PC-3 (cell line): Measurements from ENCODE around the gene MXI1. TPM values are rescaled to one million over a fixed set of nuclear protein-coding genes. Genes with fewer than 3 reads are reported as not detected.

Source experiments
- ATAC-seq: fragments of 200-7000 bp; cut with Tn5 transposase; 2 replicates; pipeline ENCODE4 v1.9.1; 2020; ENCODE audit warnings: mild to moderate bottlenecking, moderate library complexity
- BruUV-seq: library from RNA; stranded (reverse); fragments of 400-500 nt; replicated peaks from 2 replicates; lab custom pipeline; 2021; lab: Mats Ljungman, UMichigan
- CTCF ChIA-PET: fragments of 300-600 bp; sonication (Branson Sonifier 250); formaldehyde crosslinking; loops from one replicate; lab custom pipeline; 2022; ENCODE audit warnings: antibody characterized with exemption; lab: Charles Lee
- POLR2A ChIA-PET: fragments of 300-600 bp; sonication (Branson Sonifier 250); formaldehyde crosslinking; loops from one replicate; lab custom pipeline; 2022; ENCODE audit warnings: antibody characterized with exemption; ENCODE audit not compliant: unreplicated experiment; lab: Charles Lee
- DNase-seq: peaks from one replicate; pipeline ENCODE4 v3.0.0-alpha.2; 2015
- H2AFZ ChIP-seq: fragments of 300-600 bp; sonication (generic); 2 replicates; pipeline ENCODE4 v1.6.0; 2016; ENCODE audit warnings: antibody characterized with exemption, low read length
- H3F3A ChIP-seq: fragments of 300-600 bp; sonication (generic); one replicate; pipeline ENCODE4 v1.6.0; 2017; ENCODE audit warnings: antibody characterized with exemption, low read length, control low read depth, mild to moderate bottlenecking; ENCODE audit not compliant: unreplicated experiment
- H3K27ac ChIP-seq: fragments of 300-600 bp; sonication (generic); 2 replicates; pipeline ENCODE4 v1.5.1; 2016; ENCODE audit warnings: mild to moderate bottlenecking, low read length
- H3K27me3 ChIP-seq: fragments of 300-600 bp; sonication (generic); 2 replicates; pipeline ENCODE4 v1.6.1; 2016; ENCODE audit warnings: low read length, mixed read lengths
- H3K36me3 ChIP-seq: fragments of 300-600 bp; sonication (generic); 2 replicates; pipeline ENCODE4 v1.6.1; 2016; ENCODE audit warnings: low read depth, mixed run types, low read length, mixed read lengths
- H3K4me1 ChIP-seq: fragments of 300-600 bp; sonication (generic); 2 replicates; pipeline ENCODE4 v1.5.1; 2016; ENCODE audit warnings: low read length; ENCODE audit not compliant: insufficient read depth
- H3K4me2 ChIP-seq: fragments of 300-600 bp; sonication (generic); 2 replicates; pipeline ENCODE4 v1.6.0; 2016; ENCODE audit warnings: low read length
- H3K4me3 ChIP-seq: fragments of 300-600 bp; sonication (generic); 2 replicates; pipeline ENCODE4 v1.5.1; 2016; ENCODE audit warnings: mild to moderate bottlenecking, low read length, mixed read lengths
- H3K79me2 ChIP-seq: fragments of 300-600 bp; sonication (generic); 2 replicates; pipeline ENCODE4 v1.6.1; 2017; ENCODE audit warnings: low read length, mixed read lengths
- H3K9ac ChIP-seq: fragments of 300-600 bp; sonication (generic); 2 replicates; pipeline ENCODE4 v1.6.0; 2016; ENCODE audit warnings: mild to moderate bottlenecking, low read length
- H3K9me2 ChIP-seq: fragments of 300-600 bp; sonication (generic); replicated peaks from 2 replicates; pipeline ENCODE4 v1.6.1; 2016; ENCODE audit warnings: mixed run types, low read length, mixed read lengths
- H3K9me3 ChIP-seq: fragments of 300-600 bp; sonication (generic); 2 replicates; pipeline ENCODE4 v1.6.1; 2016; ENCODE audit warnings: low read length, mixed read lengths
- H4K20me1 ChIP-seq: fragments of 300-600 bp; sonication (generic); 2 replicates; pipeline ENCODE4 v1.6.1; 2016; ENCODE audit warnings: low read length, mixed read lengths
- EZH2 ChIP-seq: fragments of 300-600 bp; sonication (generic); IDR thresholded peaks from one replicate; pipeline ENCODE4 v1.6.1; 2017; ENCODE audit warnings: antibody characterized with exemption, mild to moderate bottlenecking, low read length; ENCODE audit not compliant: unreplicated experiment
- EZH2phosphoT487 ChIP-seq: fragments of 300-600 bp; sonication (generic); IDR thresholded peaks from 2 replicates; pipeline ENCODE4 v1.6.1; 2018; ENCODE audit warnings: mild to moderate bottlenecking, antibody characterized with exemption, low read length, borderline replicate concordance
- intact Hi-C: fragments of 100-400 bp; cut with micrococcal nuclease; formaldehyde crosslinking; loops from 2 replicates; pipeline ENCODE4 v1.9.0; 2023
- total RNA-seq: library from RNA; depleted of rRNA; stranded (reverse); fragments of >200 nt; gene quantifications from 2 replicates; pipeline ENCODE4 v1.2.3, GENCODE V29; 2014
- TF ChIP-seq, protein P1 (sequence below): fragments of 300-600 bp; sonication (generic); conservative IDR thresholded peaks from 2 replicates; pipeline ENCODE4 v1.5.1; 2017; ENCODE audit warnings: antibody characterized with exemption, low read depth, mild to moderate bottlenecking, low read length

The MXI1 gene
- total RNA-seq, 1 experiment from 2014 or later, result 18.0 TPM

DNA sequence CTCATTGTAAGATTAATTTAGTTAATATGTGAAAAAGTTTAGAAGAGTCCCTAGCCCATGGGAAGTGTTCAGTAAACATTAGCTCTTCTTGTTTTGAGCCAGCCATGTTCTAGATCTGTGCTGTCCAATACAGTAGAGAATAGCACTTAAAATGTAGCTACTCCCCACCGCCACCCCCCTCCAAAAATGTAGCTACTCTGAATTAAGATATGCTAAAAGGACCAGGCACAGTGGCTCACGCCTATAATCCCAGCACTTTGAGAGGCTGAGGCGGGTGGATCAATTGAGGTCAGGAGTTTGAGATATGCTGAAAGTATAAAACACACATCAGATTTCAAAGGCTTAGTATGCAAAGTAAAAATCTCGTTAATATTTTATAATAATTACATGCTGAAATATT is 47.3 kb upstream of the MXI1 start:
- CTCF ChIA-PET, result no interaction called here
- H3K9me3 ChIP-seq, result no peaks in the 10 kb centered on the region
- DNase-seq (no peak), ATAC-seq (no peak)
- H3K36me3 ChIP-seq, result no peaks in the 10 kb centered on the region
- POLR2A ChIA-PET, result no interaction called here
- no peak overlapping the region for H3K9ac ChIP-seq
- H3K27ac ChIP-seq, result no peak overlapping the region
- H3K4me3 ChIP-seq, result no peak overlapping the region
- H3K4me1 ChIP-seq, result no peaks in the 10 kb centered on the region
- H3K9me2 ChIP-seq, result no peaks in the 10 kb centered on the region
- H2AFZ ChIP-seq, result no peak overlapping the region
- no peaks in the 10 kb centered on the region for H3K27me3 ChIP-seq
- intact Hi-C loops, result no loop called here
- no peaks in the 10 kb centered on the region for H3K79me2 ChIP-seq
- H3F3A ChIP-seq, result no peaks in the 10 kb centered on the region
- TF ChIP-seq EZH2 (no peak), EZH2phosphoT487 (no peak)
- TF ChIP-seq, protein P1, sequence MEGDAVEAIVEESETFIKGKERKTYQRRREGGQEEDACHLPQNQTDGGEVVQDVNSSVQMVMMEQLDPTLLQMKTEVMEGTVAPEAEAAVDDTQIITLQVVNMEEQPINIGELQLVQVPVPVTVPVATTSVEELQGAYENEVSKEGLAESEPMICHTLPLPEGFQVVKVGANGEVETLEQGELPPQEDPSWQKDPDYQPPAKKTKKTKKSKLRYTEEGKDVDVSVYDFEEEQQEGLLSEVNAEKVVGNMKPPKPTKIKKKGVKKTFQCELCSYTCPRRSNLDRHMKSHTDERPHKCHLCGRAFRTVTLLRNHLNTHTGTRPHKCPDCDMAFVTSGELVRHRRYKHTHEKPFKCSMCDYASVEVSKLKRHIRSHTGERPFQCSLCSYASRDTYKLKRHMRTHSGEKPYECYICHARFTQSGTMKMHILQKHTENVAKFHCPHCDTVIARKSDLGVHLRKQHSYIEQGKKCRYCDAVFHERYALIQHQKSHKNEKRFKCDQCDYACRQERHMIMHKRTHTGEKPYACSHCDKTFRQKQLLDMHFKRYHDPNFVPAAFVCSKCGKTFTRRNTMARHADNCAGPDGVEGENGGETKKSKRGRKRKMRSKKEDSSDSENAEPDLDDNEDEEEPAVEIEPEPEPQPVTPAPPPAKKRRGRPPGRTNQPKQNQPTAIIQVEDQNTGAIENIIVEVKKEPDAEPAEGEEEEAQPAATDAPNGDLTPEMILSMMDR, result no peak
- no TSS peak for BruUV-seq
- H3K4me2 ChIP-seq, result no peak overlapping the region
- no peaks in the 10 kb centered on the region for H4K20me1 ChIP-seq

DNA sequence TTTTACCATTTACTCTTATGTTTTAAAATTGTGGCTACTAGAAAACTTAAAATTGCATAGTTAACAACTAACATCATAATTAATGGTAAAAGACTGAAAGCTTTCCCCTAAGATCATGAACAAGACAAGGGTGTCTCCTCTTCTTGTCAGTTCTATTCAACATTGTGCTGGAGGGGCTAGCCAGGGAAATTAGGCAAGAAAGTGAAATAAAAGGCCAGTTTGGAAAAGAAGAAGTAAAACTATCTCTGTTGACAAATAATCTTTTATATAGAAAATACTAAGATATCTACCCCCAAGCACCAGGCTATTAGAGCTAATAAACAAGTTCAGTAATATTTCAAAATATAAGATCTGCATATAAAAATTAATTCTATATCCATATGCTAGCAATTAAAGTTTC is 46.9 kb upstream of the MXI1 start:
- no peaks in the 10 kb centered on the region for H3K36me3 ChIP-seq
- H3K27me3 ChIP-seq, result no peaks in the 10 kb centered on the region
- no peaks in the 10 kb centered on the region for H3F3A ChIP-seq
- H3K4me2 ChIP-seq, result no peak overlapping the region
- H3K4me3 ChIP-seq, result no peak overlapping the region
- no peak overlapping the region for H2AFZ ChIP-seq
- no peaks in the 10 kb centered on the region for H3K9me2 ChIP-seq
- H4K20me1 ChIP-seq, result no peaks in the 10 kb centered on the region
- H3K9ac ChIP-seq, result no peak overlapping the region
- H3K9me3 ChIP-seq, result no peaks in the 10 kb centered on the region
- ChIA-PET POLR2A (no interaction called here), CTCF (no interaction called here)
- no peak for DNase-seq
- TF ChIP-seq, protein P1, result no peak
- TF ChIP-seq EZH2 (no peak), EZH2phosphoT487 (no peak)
- H3K79me2 ChIP-seq, result no peaks in the 10 kb centered on the region
- ATAC-seq, result no peak
- no TSS peak for BruUV-seq
- intact Hi-C loops, result no loop called here
- H3K27ac ChIP-seq, result no peak overlapping the region
- no peaks in the 10 kb centered on the region for H3K4me1 ChIP-seq

DNA sequence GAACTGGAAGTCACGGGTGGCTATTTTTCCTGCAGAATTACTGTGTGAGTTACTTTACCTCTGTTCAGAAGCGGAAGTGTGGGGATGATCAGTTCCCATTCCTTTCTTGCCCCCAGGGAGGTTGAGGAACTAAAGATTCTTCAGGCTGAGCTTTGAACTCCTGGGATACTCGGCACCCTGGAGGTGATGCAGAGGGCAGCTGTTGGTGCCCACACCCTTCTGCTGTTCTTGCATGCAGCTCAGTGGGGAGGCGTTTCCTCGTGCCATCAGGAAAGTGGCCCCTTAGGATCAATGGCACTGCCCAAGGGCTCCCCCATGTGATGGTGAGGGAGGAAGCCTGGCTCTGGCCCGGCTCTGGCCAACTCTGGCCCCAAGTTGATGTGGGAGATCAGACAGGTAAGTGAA is 44.7 kb upstream of the MXI1 start:
- BruUV-seq, result no TSS peak
- no peaks in the 10 kb centered on the region for H3K27me3 ChIP-seq
- H3F3A ChIP-seq, result no peaks in the 10 kb centered on the region
- no peak overlapping the region for H2AFZ ChIP-seq
- H3K9me3 ChIP-seq, result no peaks in the 10 kb centered on the region
- intact Hi-C loops, result no loop called here
- no peaks in the 10 kb centered on the region for H3K36me3 ChIP-seq
- ChIA-PET POLR2A (no interaction called here), CTCF (no interaction called here)
- no peaks in the 10 kb centered on the region for H3K9me2 ChIP-seq
- H4K20me1 ChIP-seq, result no peaks in the 10 kb centered on the region
- DNase-seq (no peak), ATAC-seq (no peak)
- no peak overlapping the region for H3K4me2 ChIP-seq
- H3K4me1 ChIP-seq, result no peaks in the 10 kb centered on the region
- H3K9ac ChIP-seq, result no peak overlapping the region
- TF ChIP-seq, protein P1, result no peak
- TF ChIP-seq EZH2 (no peak), EZH2phosphoT487 (no peak)
- no peaks in the 10 kb centered on the region for H3K79me2 ChIP-seq
- H3K4me3 ChIP-seq, result no peak overlapping the region
- no peak overlapping the region for H3K27ac ChIP-seq
